GM12891 (cell line): ENCODE data around the gene ELFN2.
"Not testable (repeated sequence)": the region's sequence is repeated elsewhere in the genome, so short reads cannot be mapped to it uniquely, and the experiment has no call there.

Source experiments
- DNase-seq: peaks from one replicate; pipeline ENCODE4 v3.0.0; 2011; ENCODE audit warnings: low spot score; ENCODE audit not compliant: insufficient read length
- FAIRE-seq: peaks from 2 replicates; lab custom pipeline; 2011; peaks lifted over from hg19 to GRCh38; lab: Jason Lieb, UNC
- PAX5 ChIP-seq: IDR thresholded peaks from 2 replicates; pipeline ENCODE4 v1.6.1; 2011; ENCODE audit warnings: low read length, moderate library complexity, mild to moderate bottlenecking; ENCODE audit not compliant: insufficient read depth, severe bottlenecking
- POLR2A ChIP-seq: IDR thresholded peaks from 2 replicates; pipeline ENCODE4 v1.6.1; 2011; ENCODE audit warnings: low read depth, low read length, control low read depth
- POLR2AphosphoS5 ChIP-seq: IDR thresholded peaks from 2 replicates; pipeline ENCODE4 v1.6.1; 2011; ENCODE audit warnings: low read depth, low read length, control low read depth
- POU2F2 ChIP-seq: IDR thresholded peaks from 2 replicates; pipeline ENCODE4 v1.6.1; 2011; ENCODE audit warnings: low read depth, mild to moderate bottlenecking, control low read depth, low read length, moderate library complexity
- SPI1 ChIP-seq: IDR thresholded peaks from 2 replicates; pipeline ENCODE4 v1.6.1; 2011; ENCODE audit warnings: low read depth, low read length, control low read depth
- TAF1 ChIP-seq: IDR thresholded peaks from 2 replicates; pipeline ENCODE4 v1.6.1; 2011; ENCODE audit warnings: low read depth, low read length, control low read depth

Gene ELFN2

GRCh38 chr22:37469416-37470086, 42.3 kb upstream of the ELFN2 start:
- FAIRE-seq (no peak), DNase-seq (no peak)
- TF ChIP-seq PAX5 (no peak), POLR2A (no peak), TAF1 (no peak), POU2F2 (no peak), POLR2AphosphoS5 (no peak), SPI1 (no peak)

GRCh38 chr22:37468201-37468695, 41.0 kb upstream of the ELFN2 start:
- not testable (repeated sequence) for DNase-seq, FAIRE-seq

GRCh38 chr22:37467391-37467955, 40.2 kb upstream of the ELFN2 start:
- FAIRE-seq = no peak
- DNase-seq = no peak
- no peak for TF ChIP-seq PAX5
- no peak for TF ChIP-seq SPI1
- TF ChIP-seq POU2F2 = no peak
- TF ChIP-seq TAF1 = no peak
- TF ChIP-seq POLR2A = no peak

- TF ChIP-seq SPI1 = peak; percentile 45
- TF ChIP-seq TAF1 = no peak
- peak; percentile 89; the same call in 1 of the 2 replicates for TF ChIP-seq POU2F2
- no peak for TF ChIP-seq POLR2AphosphoS5
- no peak for TF ChIP-seq POLR2A
- FAIRE-seq (peak; percentile 60), DNase-seq (peak; percentile 62)
Measured at GRCh38 chr22:37464181-37464580, 36.9 kb upstream of the ELFN2 start.

GRCh38 chr22:37462983-37463382, 35.7 kb upstream of the ELFN2 start:
- TF ChIP-seq POLR2A = no peak
- TF ChIP-seq SPI1 = no peak
- no peak for TF ChIP-seq TAF1
- TF ChIP-seq POU2F2 = no peak
- no peak for DNase-seq
- FAIRE-seq = no peak

GRCh38 chr22:37462436-37462835, 35.2 kb upstream of the ELFN2 start:
- FAIRE-seq (no peak), DNase-seq (no peak)
- no peak for TF ChIP-seq POU2F2
- TF ChIP-seq SPI1 = no peak
- no peak for TF ChIP-seq TAF1
- no peak for TF ChIP-seq POLR2AphosphoS5
- no peak for TF ChIP-seq POLR2A
- no peak for TF ChIP-seq PAX5

- no peak for FAIRE-seq
- DNase-seq = no peak
- TF ChIP-seq TAF1 (no peak), PAX5 (no peak), POU2F2 (no peak)
Measured at GRCh38 chr22:37461961-37462360, 34.7 kb upstream of the ELFN2 start.

GRCh38 chr22:37460684-37461083, 33.4 kb upstream of the ELFN2 start:
- FAIRE-seq = no peak
- TF ChIP-seq PAX5 (no peak), SPI1 (no peak), POU2F2 (no peak), POLR2AphosphoS5 (no peak), TAF1 (no peak), POLR2A (no peak)
- DNase-seq = no peak

GRCh38 chr22:37459206-37459605, 31.9 kb upstream of the ELFN2 start:
- FAIRE-seq = no peak

More at GRCh38 chr22:37459206-37459605, 31.9 kb upstream of the ELFN2 start:
- DNase-seq = no peak
- TF ChIP-seq POLR2A = no peak
- no peak for TF ChIP-seq POU2F2
- no peak for TF ChIP-seq PAX5
- no peak for TF ChIP-seq SPI1
- no peak for TF ChIP-seq POLR2AphosphoS5
- no peak for TF ChIP-seq TAF1
